H9 (cell line): Measurements from ENCODE around the gene KLF17. TPM values are rescaled to one million over a fixed set of nuclear protein-coding genes. Genes with fewer than 3 reads are reported as not detected.

Source experiments
- DNase-seq: peaks from one replicate; pipeline ENCODE4 v3.0.0-alpha.2; 2017
- H2AFZ ChIP-seq: one replicate; pipeline ENCODE4 v1.6.1; 2013; ENCODE audit warnings: mild to moderate bottlenecking, low read length, control low read depth, moderate library complexity
- H2AK5ac ChIP-seq: 2 replicates; pipeline ENCODE4 v1.6.1; 2013; ENCODE audit warnings: low read length, control low read depth, mixed read lengths; ENCODE audit not compliant: insufficient read length
- H2BK120ac ChIP-seq: one replicate; pipeline ENCODE4 v1.6.1; 2013; ENCODE audit warnings: low read depth, mild to moderate bottlenecking, low read length, control low read depth, inconsistent platforms; ENCODE audit not compliant: poor library complexity, severe bottlenecking
- H2BK12ac ChIP-seq: 2 replicates; pipeline ENCODE4 v1.6.1; 2013; ENCODE audit warnings: low read length, control low read depth, mixed read lengths, low read depth; ENCODE audit not compliant: insufficient read length
- H2BK15ac ChIP-seq: 2 replicates; pipeline ENCODE4 v1.6.1; 2013; ENCODE audit warnings: low read depth, low read length, control low read depth
- H2BK20ac ChIP-seq: one replicate; pipeline ENCODE4 v1.6.1; 2013; ENCODE audit warnings: low read depth, mild to moderate bottlenecking, low read length, control low read depth, inconsistent platforms; ENCODE audit not compliant: poor library complexity, severe bottlenecking
- H2BK5ac ChIP-seq: 2 replicates; pipeline ENCODE4 v1.6.1; 2013; ENCODE audit warnings: low read length, control low read depth, mixed read lengths; ENCODE audit not compliant: insufficient read length
- H3K14ac ChIP-seq: 2 replicates; pipeline ENCODE4 v1.6.1; 2013; ENCODE audit warnings: low read length, control low read depth; ENCODE audit not compliant: insufficient read depth
- H3K18ac ChIP-seq: 2 replicates; pipeline ENCODE4 v1.6.1; 2013; ENCODE audit warnings: low read depth, mild to moderate bottlenecking, mixed read lengths, low read length, control low read depth; ENCODE audit not compliant: insufficient read length
- H3K23ac ChIP-seq: 2 replicates; pipeline ENCODE4 v1.6.1; 2013; ENCODE audit warnings: low read length, control low read depth, mixed read lengths, low read depth; ENCODE audit not compliant: insufficient read length
- H3K23me2 ChIP-seq: 2 replicates; pipeline ENCODE4 v1.6.1; 2013; ENCODE audit warnings: low read depth, mild to moderate bottlenecking, mixed read lengths, low read length, control low read depth; ENCODE audit not compliant: insufficient read length, poor library complexity, severe bottlenecking
- H3K27ac ChIP-seq: 2 replicates; pipeline ENCODE4 v1.5.1; 2013; ENCODE audit warnings: low read length, control low read depth, mixed read lengths, low read depth; ENCODE audit not compliant: insufficient read length
- H3K27me3 ChIP-seq: 2 replicates; pipeline ENCODE4 v1.6.1; 2013; ENCODE audit warnings: low read length, control low read depth, inconsistent platforms; ENCODE audit not compliant: insufficient read depth
- H3K4ac ChIP-seq: 2 replicates; pipeline ENCODE4 v1.6.1; 2013; ENCODE audit warnings: low read depth, mild to moderate bottlenecking, control low read depth, inconsistent platforms, low read length, moderate library complexity
- H3K4me1 ChIP-seq: 2 replicates; pipeline ENCODE4 v1.6.1; 2013; ENCODE audit warnings: low read length, control low read depth, inconsistent platforms; ENCODE audit not compliant: insufficient read depth
- H3K4me2 ChIP-seq: 2 replicates; pipeline ENCODE4 v1.6.1; 2013; ENCODE audit warnings: low read length, control low read depth, mixed read lengths; ENCODE audit not compliant: insufficient read length, insufficient read depth
- H3K56ac ChIP-seq: 2 replicates; pipeline ENCODE4 v1.6.1; 2013; ENCODE audit warnings: low read depth, mild to moderate bottlenecking, mixed read lengths, low read length, control low read depth; ENCODE audit not compliant: insufficient read length
- H3K79me1 ChIP-seq: 2 replicates; pipeline ENCODE4 v1.6.1; 2013; ENCODE audit warnings: low read depth, mild to moderate bottlenecking, moderate library complexity, low read length, control low read depth, inconsistent platforms; ENCODE audit not compliant: insufficient read depth, poor library complexity, severe bottlenecking
- H3K79me2 ChIP-seq: 2 replicates; pipeline ENCODE4 v1.6.1; 2013; ENCODE audit warnings: low read length, control low read depth, inconsistent platforms; ENCODE audit not compliant: insufficient read depth
- H3K9ac ChIP-seq: 2 replicates; pipeline ENCODE4 v1.6.1; 2013; ENCODE audit warnings: low read length, control low read depth, mixed read lengths; ENCODE audit not compliant: insufficient read length; ENCODE audit errors: extremely low read depth
- H3K9me3 ChIP-seq: one replicate; pipeline ENCODE4 v1.6.1; 2013; ENCODE audit warnings: low read depth, low read length, inconsistent platforms; ENCODE audit not compliant: control insufficient read depth
- H3T11ph ChIP-seq: one replicate; pipeline ENCODE4 v1.6.1; 2013; ENCODE audit warnings: mild to moderate bottlenecking, low read length, control low read depth, inconsistent platforms
- H4K20me1 ChIP-seq: one replicate; pipeline ENCODE4 v1.6.1; 2013; ENCODE audit not compliant: control insufficient read depth, insufficient read length, insufficient read depth
- H4K5ac ChIP-seq: 2 replicates; pipeline ENCODE4 v1.6.1; 2013; ENCODE audit warnings: low read depth, mild to moderate bottlenecking, mixed read lengths, low read length, control low read depth; ENCODE audit not compliant: insufficient read length
- H4K8ac ChIP-seq: replicated peaks from 2 replicates; pipeline ENCODE4 v1.6.1; 2013; ENCODE audit warnings: low read length, control low read depth, mixed read lengths, low read depth; ENCODE audit not compliant: insufficient read length
- H4K91ac ChIP-seq: 2 replicates; pipeline ENCODE4 v1.6.1; 2013; ENCODE audit warnings: low read depth, mild to moderate bottlenecking, moderate library complexity, mixed read lengths, low read length, control low read depth; ENCODE audit not compliant: insufficient read length
- H3K27ac Mint-ChIP-seq, 3 experiments: 2 replicates in 2 of 3; 3 replicates in 1 of 3; pipeline ENCODE4 v1.8.0; 2020 to 2021; ENCODE audit warnings: mixed read lengths in 3 of 3, mild to moderate bottlenecking in 1 of 3, moderate library complexity in 1 of 3
- H3K27me3 Mint-ChIP-seq: 2 replicates; pipeline ENCODE4 v1.8.0; 2021; ENCODE audit warnings: low read depth, mild to moderate bottlenecking, moderate library complexity, mixed read lengths
- H3K36me3 Mint-ChIP-seq, 3 experiments: 2 replicates in 2 of 3; 3 replicates in 1 of 3; pipeline ENCODE4 v1.8.0; 2020 to 2021; ENCODE audit warnings: low read depth in 3 of 3, mixed read lengths in 3 of 3; ENCODE audit not compliant: insufficient read depth in 1 of 3
- H3K4me1 Mint-ChIP-seq, 2 experiments: 2 replicates each; pipeline ENCODE4 v1.8.0; 2020; ENCODE audit warnings: mixed read lengths in 2 of 2
- H3K4me3 Mint-ChIP-seq, 2 experiments: 2 replicates in 1 of 2; 3 replicates in 1 of 2; pipeline ENCODE4 v1.8.0; 2020 to 2021; ENCODE audit warnings: mild to moderate bottlenecking in 2 of 2, mixed read lengths in 2 of 2, moderate library complexity in 1 of 2
- H3K9me3 Mint-ChIP-seq, 2 experiments: 2 replicates in 1 of 2; 3 replicates in 1 of 2; pipeline ENCODE4 v1.8.0; 2020; ENCODE audit warnings: mild to moderate bottlenecking in 2 of 2, mixed read lengths in 2 of 2, moderate library complexity in 1 of 2
- WGBS: extraction: QIAGEN DNeasy Blood & Tissue Kit; methylation state at CpG from one replicate; pipeline ENCODE4 v1.1.7; 2013; ENCODE audit warnings: missing lambda C conversion rate, low lambda C conversion rate, mixed read lengths; ENCODE audit not compliant: insufficient read length; ENCODE audit errors: extremely low coverage; 5-methylcytosine and 5-hydroxymethylcytosine counted together
- total RNA-seq: library from RNA; stranded (reverse); gene quantifications from 2 replicates; pipeline ENCODE4 v1.2.1, GENCODE V29; 2021
- TF ChIP-seq, protein P1 (sequence below): fragments of 200-600 bp; sonication (generic); conservative IDR thresholded peaks from 3 replicates; pipeline ENCODE4 v1.8.0; 2021; ENCODE audit warnings: antibody characterized with exemption, mild to moderate bottlenecking

The KLF17 gene
- total RNA-seq, 1 experiment from 2014 or later: 0.09 TPM

DNA sequence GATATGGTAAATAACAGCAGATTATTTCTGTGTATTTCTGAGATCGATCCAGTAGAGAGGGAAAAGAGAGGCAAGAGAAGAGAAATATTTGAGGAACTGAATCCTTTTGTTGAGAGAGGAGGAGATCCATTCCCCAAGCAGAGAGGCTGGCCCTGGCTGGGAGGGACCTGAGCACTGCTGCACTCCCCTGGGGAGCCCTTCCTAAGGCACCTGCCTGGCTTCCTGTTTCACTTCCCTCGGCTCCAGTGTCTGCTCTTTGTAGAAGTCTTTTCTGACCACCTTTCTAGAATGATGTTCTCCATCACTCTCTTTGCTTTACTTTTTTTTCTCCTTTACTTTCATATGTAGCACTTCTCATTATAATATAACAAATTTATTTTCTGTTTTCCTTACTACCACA is 45.1 kb upstream of the KLF17 start:
- Histone ChIP-seq H4K8ac (no peak overlapping the region), H3K23ac (no peak overlapping the region), H3K4me1 (peaks cover 3% of the 10 kb centered on the region; the same call in 1 of the 2 replicates), H4K91ac (no peak overlapping the region), H3K4me2 (no peak overlapping the region), H3T11ph (no peak overlapping the region), H3K4ac (no peak overlapping the region), H2BK12ac (no peak overlapping the region), H3K14ac (no peak overlapping the region), H3K79me2 (no peaks in the 10 kb centered on the region), H4K20me1 (no peaks in the 10 kb centered on the region), H3K18ac (no peak overlapping the region), H3K9me3 (no peaks in the 10 kb centered on the region), H2BK15ac (no peak overlapping the region), H2AFZ (no peak overlapping the region), H3K79me1 (no peaks in the 10 kb centered on the region), H3K56ac (no peak overlapping the region), H2BK5ac (no peak overlapping the region), H2BK20ac (no peak overlapping the region), H3K9ac (no peak overlapping the region), H4K5ac (no peak overlapping the region), H2BK120ac (no peak overlapping the region), H3K27me3 (no peaks in the 10 kb centered on the region), H2AK5ac (no peak overlapping the region), H3K23me2 (no peaks in the 10 kb centered on the region), H3K27ac (no peak overlapping the region)
- peaks cover 8% of the 10 kb centered on the region for H3K27me3 Mint-ChIP-seq
- no peak overlapping the region for H3K4me3 Mint-ChIP-seq
- TF ChIP-seq, protein P1, sequence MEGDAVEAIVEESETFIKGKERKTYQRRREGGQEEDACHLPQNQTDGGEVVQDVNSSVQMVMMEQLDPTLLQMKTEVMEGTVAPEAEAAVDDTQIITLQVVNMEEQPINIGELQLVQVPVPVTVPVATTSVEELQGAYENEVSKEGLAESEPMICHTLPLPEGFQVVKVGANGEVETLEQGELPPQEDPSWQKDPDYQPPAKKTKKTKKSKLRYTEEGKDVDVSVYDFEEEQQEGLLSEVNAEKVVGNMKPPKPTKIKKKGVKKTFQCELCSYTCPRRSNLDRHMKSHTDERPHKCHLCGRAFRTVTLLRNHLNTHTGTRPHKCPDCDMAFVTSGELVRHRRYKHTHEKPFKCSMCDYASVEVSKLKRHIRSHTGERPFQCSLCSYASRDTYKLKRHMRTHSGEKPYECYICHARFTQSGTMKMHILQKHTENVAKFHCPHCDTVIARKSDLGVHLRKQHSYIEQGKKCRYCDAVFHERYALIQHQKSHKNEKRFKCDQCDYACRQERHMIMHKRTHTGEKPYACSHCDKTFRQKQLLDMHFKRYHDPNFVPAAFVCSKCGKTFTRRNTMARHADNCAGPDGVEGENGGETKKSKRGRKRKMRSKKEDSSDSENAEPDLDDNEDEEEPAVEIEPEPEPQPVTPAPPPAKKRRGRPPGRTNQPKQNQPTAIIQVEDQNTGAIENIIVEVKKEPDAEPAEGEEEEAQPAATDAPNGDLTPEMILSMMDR: no peak
- H3K9me3 Mint-ChIP-seq: no peaks in the 10 kb centered on the region; a peak in 1 of 5 replicates
- H3K36me3 Mint-ChIP-seq: no peaks in the 10 kb centered on the region; a peak in 1 of 7 replicates
- no CpG with 5 or more reads among the region's 2 CpGs for whole genome bisulfite sequencing
- H3K27ac Mint-ChIP-seq: no peak overlapping the region
- DNase-seq: no peak
- peaks cover 15 to 25% of the 10 kb centered on the region in 2 experiments for H3K4me1 Mint-ChIP-seq
